Breast epithelium (tissue), 4 donors: Measurements from ENCODE around the gene ANKS1B. TPM values are rescaled to one million over a fixed set of nuclear protein-coding genes. Genes with fewer than 3 reads are reported as not detected.

ENCODE experiments used
- DNase-seq, 2 donors: peaks; one replicate each; pipeline ENCODE4 v3.0.0-alpha.2; 2019; ENCODE audit warnings: low spot score in 2 of 2
- H3K27ac ChIP-seq, 2 donors: fragments of 200-600 bp; sonication (generic) in 1 of 2; one replicate each; pipeline ENCODE4 v1.5.1; 2016 to 2019; ENCODE audit warnings: mild to moderate bottlenecking in 1 of 2
- H3K27me3 ChIP-seq, 2 donors: fragments of 200-600 bp; sonication (generic) in 1 of 2; one replicate each; pipeline versions ENCODE4 v1.5.1 to v1.6.0; 2017 to 2019; ENCODE audit warnings: control low read depth in 1 of 2, mild to moderate bottlenecking in 1 of 2
- H3K36me3 ChIP-seq: fragments of 200-600 bp; one replicate; pipeline ENCODE4 v1.5.1; 2019
- H3K4me1 ChIP-seq, 2 donors: fragments of 200-600 bp; sonication (generic); one replicate each; pipeline ENCODE4 v1.5.1; 2016 to 2019; ENCODE audit warnings: control low read depth in 1 of 2
- H3K4me3 ChIP-seq, 3 donors: fragments of 200-600 bp; sonication (generic); 1 replicate in 2 of 3; 2 replicates in 1 of 3; pipeline ENCODE4 v1.5.1; 2016 to 2019; ENCODE audit warnings: mild to moderate bottlenecking in 3 of 3, moderate library complexity in 2 of 3
- H3K9me3 ChIP-seq, 2 donors: fragments of 200-600 bp; sonication (generic) in 1 of 2; one replicate each; pipeline ENCODE4 v1.5.1; 2016 to 2019; ENCODE audit warnings: control low read depth in 1 of 2
- POLR2A ChIP-seq: fragments of 450-650 bp; IDR thresholded peaks from one replicate; pipeline ENCODE4 v1.6.1; 2016; ENCODE audit warnings: antibody characterized with exemption, mild to moderate bottlenecking, moderate library complexity
- POLR2AphosphoS5 ChIP-seq, 3 donors: sonication (generic); formaldehyde crosslinking; IDR thresholded peaks; one replicate each; pipeline ENCODE4 v1.6.1; 2017; ENCODE audit warnings: antibody characterized with exemption in 3 of 3
- intact Hi-C: fragments of 100-400 bp; cut with DNase I; formaldehyde crosslinking; loops from one replicate; pipeline ENCODE4 v1.15.1; 2023; ENCODE audit warnings: low total_unique reads
- total RNA-seq, 3 donors: library from RNA; depleted of rRNA; stranded (reverse); fragments of >200 nt; gene quantifications; one replicate each; pipeline ENCODE4 v1.1.0, GENCODE V29; 2016
- TF ChIP-seq, protein P1 (sequence below), 3 donors: fragments of 450-650 bp; IDR thresholded peaks; one replicate each; pipeline ENCODE4 v1.5.1; 2016 to 2017; ENCODE audit warnings: antibody characterized with exemption in 3 of 3, mild to moderate bottlenecking in 3 of 3, moderate library complexity in 3 of 3

The ANKS1B gene
- total RNA-seq, 3 donors from 2014 or later: 16.6 to 115 (median 32.4) TPM

DNA sequence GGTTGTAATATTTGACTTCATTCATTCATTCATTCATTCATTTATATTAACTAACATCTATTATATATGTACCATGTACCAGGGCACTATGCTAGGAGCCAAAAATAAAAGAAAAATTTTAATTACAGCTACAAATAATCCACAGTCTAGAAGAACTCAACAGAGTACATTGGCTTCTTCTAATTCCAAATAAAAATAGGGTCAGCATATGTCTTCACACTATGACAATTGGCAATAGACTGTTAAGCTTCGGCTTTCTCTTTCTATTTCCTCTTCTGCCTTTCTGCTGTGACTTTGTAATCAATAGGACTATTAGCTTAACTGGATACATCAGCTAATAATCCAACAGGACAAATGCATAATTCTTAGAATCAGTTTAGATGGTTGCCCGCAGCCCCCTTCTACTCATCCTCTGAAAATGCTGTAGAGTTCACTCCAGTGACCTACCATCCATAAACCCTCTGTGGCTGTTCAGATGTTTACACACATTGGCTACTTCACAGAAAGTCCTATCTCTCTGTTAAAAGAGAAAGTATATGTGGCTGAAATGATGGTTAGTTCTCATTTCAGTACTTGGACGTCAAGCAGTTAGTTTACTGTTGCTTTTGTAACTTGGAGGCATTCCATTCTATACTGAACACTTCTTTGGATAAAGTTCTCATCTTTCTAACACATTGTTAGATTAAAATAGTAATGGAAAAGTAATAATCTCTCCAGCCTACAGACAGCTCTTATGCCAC is 782.7 kb downstream of the ANKS1B start:
- intact Hi-C loops: no loop called here
- no peak for DNase-seq
- peaks cover 0 to 12% of the 10 kb centered on the region in 2 donors for H3K9me3 ChIP-seq
- no peaks in the 10 kb centered on the region for H3K27me3 ChIP-seq
- H3K4me1 ChIP-seq: no peaks in the 10 kb centered on the region
- H3K36me3 ChIP-seq: no peaks in the 10 kb centered on the region
- H3K4me3 ChIP-seq: no peak overlapping the region
- H3K27ac ChIP-seq: no peak overlapping the region
- TF ChIP-seq POLR2A: no peak
- TF ChIP-seq POLR2AphosphoS5 (IDR thresholded peaks at IDR 0.05): no peak
- TF ChIP-seq, protein P1, sequence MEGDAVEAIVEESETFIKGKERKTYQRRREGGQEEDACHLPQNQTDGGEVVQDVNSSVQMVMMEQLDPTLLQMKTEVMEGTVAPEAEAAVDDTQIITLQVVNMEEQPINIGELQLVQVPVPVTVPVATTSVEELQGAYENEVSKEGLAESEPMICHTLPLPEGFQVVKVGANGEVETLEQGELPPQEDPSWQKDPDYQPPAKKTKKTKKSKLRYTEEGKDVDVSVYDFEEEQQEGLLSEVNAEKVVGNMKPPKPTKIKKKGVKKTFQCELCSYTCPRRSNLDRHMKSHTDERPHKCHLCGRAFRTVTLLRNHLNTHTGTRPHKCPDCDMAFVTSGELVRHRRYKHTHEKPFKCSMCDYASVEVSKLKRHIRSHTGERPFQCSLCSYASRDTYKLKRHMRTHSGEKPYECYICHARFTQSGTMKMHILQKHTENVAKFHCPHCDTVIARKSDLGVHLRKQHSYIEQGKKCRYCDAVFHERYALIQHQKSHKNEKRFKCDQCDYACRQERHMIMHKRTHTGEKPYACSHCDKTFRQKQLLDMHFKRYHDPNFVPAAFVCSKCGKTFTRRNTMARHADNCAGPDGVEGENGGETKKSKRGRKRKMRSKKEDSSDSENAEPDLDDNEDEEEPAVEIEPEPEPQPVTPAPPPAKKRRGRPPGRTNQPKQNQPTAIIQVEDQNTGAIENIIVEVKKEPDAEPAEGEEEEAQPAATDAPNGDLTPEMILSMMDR (IDR thresholded peaks at IDR 0.05): no peak

DNA sequence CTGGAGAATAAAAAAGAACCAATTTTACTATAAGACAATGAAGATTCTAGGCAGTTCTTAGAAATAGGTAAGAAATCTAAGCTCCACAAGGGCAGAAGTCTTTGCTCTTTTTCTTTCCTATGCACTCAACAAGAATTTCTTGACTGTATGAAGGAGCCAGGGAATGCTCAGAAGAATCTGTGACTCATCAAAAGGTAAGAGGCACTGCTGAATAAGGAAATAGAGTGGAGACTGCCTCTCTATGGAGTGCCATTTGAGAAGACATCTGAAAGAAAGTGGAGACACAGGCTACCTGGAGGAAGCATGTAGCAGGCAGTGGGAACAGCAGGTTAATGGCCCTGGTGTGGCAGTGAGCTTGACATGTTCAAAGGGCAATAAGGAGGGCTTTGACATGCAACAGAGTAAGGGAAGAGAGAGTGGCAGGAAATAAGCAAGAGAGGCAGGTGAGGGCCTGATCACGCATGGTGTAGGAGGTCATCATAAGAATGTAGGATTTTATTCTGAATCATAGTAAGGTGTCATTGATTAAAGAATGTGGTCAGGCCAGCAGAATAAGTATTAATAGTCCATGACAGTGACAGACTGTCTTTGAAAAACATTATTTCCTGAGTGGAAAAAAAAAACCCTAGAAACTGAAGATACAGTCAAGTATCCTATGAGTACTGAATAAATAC is 783.9 kb downstream of the ANKS1B start:
- intact Hi-C loops: no loop called here
- TF ChIP-seq POLR2A (no peak), POLR2AphosphoS5 (IDR thresholded peaks at IDR 0.05) (no peak)
- TF ChIP-seq, protein P1 (IDR thresholded peaks at IDR 0.05): no peak
- no peak overlapping the region for H3K27ac ChIP-seq

DNA sequence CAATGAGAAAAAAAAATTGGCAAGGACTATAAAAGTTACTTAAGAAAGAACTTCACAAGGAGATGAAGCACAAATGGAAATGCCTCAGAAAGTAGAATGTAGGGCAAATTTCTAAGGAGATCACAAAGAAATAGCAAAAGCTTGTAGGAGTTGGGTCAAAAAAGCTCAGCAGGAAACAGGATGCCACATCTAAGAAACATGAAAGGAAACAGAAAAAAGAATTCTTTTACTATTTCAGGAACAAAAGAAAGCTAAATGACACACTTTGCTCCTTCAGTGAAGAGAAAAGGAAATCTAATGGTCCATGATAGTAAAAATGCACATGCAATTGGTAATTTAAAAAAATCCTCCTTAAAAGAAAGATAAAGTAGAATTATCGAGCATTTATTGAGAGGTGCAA is 789.3 kb downstream of the ANKS1B start:
- Histone ChIP-seq H3K9me3 (peaks cover 0 to 12% of the 10 kb centered on the region in 2 donors), H3K36me3 (no peaks in the 10 kb centered on the region), H3K4me1 (no peaks in the 10 kb centered on the region), H3K27me3 (no peaks in the 10 kb centered on the region), H3K27ac (no peak overlapping the region), H3K4me3 (no peak overlapping the region)
- DNase-seq: no peak
- TF ChIP-seq, protein P1 (IDR thresholded peaks at IDR 0.05): no peak
- TF ChIP-seq POLR2A (no peak), POLR2AphosphoS5 (IDR thresholded peaks at IDR 0.05) (no peak)
- intact Hi-C loops: no loop called here

More for the DNA sequence above, 783.9 kb downstream of the ANKS1B start:
- Histone ChIP-seq H3K4me1 (no peaks in the 10 kb centered on the region), H3K4me3 (no peak overlapping the region), H3K36me3 (no peaks in the 10 kb centered on the region), H3K9me3 (peaks cover 0 to 12% of the 10 kb centered on the region in 2 donors), H3K27me3 (no peaks in the 10 kb centered on the region)
- no peak for DNase-seq

DNA sequence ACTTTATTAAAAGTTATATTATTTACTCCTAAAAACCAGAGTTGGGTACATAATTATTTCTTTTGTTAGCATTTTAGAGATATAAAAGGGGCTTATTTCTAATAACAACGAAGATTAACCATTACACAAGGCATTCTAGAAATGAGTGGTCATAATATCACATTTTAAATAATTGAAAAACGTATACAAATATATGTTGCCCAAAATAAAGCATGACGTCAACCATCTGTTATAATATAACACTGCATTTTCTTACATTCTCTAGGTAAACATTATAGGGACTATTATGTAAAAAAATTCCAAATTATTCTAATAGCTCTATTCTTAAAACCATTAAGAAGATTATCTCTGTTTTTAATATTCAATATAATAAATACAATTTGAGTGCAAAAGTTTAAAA is 792.2 kb downstream of the ANKS1B start:
- peaks cover 0 to 5% of the 10 kb centered on the region in 2 donors for H3K9me3 ChIP-seq
- intact Hi-C loops: no loop called here
- H3K4me3 ChIP-seq: no peak overlapping the region
- no peaks in the 10 kb centered on the region for H3K36me3 ChIP-seq
- DNase-seq: no peak
- no peak overlapping the region for H3K27ac ChIP-seq
- no peaks in the 10 kb centered on the region for H3K27me3 ChIP-seq
- TF ChIP-seq POLR2AphosphoS5 (IDR thresholded peaks at IDR 0.05) (no peak), POLR2A (no peak)
- TF ChIP-seq, protein P1 (IDR thresholded peaks at IDR 0.05): no peak
- H3K4me1 ChIP-seq: no peaks in the 10 kb centered on the region

DNA sequence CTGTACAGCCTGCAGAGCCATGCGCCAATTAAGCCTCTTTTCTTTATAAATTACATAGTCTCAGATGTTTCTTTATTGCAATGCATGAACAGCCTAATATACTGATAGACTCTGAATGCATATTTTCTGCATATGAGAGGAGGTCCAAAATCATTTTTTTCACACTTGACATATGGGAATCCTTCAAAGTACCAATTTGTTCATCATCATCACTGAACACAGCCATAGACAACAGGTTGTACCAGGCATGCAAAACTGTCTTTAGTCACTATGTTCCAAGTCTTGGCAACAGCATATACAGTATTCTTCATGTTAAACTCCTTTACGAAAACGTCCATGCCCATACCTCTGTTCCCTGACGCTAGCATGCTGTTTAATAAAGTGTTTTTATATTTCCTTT is 807.9 kb downstream of the ANKS1B start:
- no peaks in the 10 kb centered on the region for H3K4me1 ChIP-seq
- intact Hi-C loops: no loop called here
- H3K27ac ChIP-seq: no peak overlapping the region
- H3K27me3 ChIP-seq: no peaks in the 10 kb centered on the region
- no peak for DNase-seq
- H3K9me3 ChIP-seq: no peaks in the 10 kb centered on the region
- H3K36me3 ChIP-seq: no peaks in the 10 kb centered on the region
- TF ChIP-seq POLR2AphosphoS5 (IDR thresholded peaks at IDR 0.05): no peak
- TF ChIP-seq, protein P1 (IDR thresholded peaks at IDR 0.05): no peak
- TF ChIP-seq POLR2A: no peak
- no peak overlapping the region for H3K4me3 ChIP-seq
